Measurements from ENCODE around the gene HRH1.
"Not testable (repeated sequence)": the region's sequence is repeated elsewhere in the genome, so short reads cannot be mapped to it uniquely, and the experiment has no call there.

The HRH1 gene

GRCh38 chr3:11155341-11156025 is 1.2 kb downstream of the HRH1 start:
- Mint-ChIP-seq H3K27me3 (peaks cover 84% of the 10 kb centered on the region), H3K4me1 (ENCODE audit: low read depth) (peaks cover 14% of the 10 kb centered on the region), H3K27ac (no peak overlapping the region), H3K9me3 (no peaks in the 10 kb centered on the region), H3K36me3 (ENCODE audit: low read depth) (no peaks in the 10 kb centered on the region), H3K4me3 (peak overlapping the region; percentile 55)
- peak; percentile 49 for DNase-seq

GRCh38 chr3:11156026-11156410 is 1.7 kb downstream of the HRH1 start:
- H3K27me3 Mint-ChIP-seq: peaks cover 82% of the 10 kb centered on the region
- no peak overlapping the region for H3K4me3 Mint-ChIP-seq
- no peak overlapping the region for H3K27ac Mint-ChIP-seq
- H3K4me1 Mint-ChIP-seq (ENCODE audit: low read depth): peaks cover 14% of the 10 kb centered on the region
- no peak for DNase-seq
- no peaks in the 10 kb centered on the region for H3K9me3 Mint-ChIP-seq
- no peaks in the 10 kb centered on the region for H3K36me3 Mint-ChIP-seq (ENCODE audit: low read depth)

- Mint-ChIP-seq H3K27ac (no peak overlapping the region), H3K27me3 (peaks cover 79% of the 10 kb centered on the region), H3K9me3 (no peaks in the 10 kb centered on the region), H3K36me3 (ENCODE audit: low read depth) (no peaks in the 10 kb centered on the region), H3K4me3 (no peak overlapping the region), H3K4me1 (ENCODE audit: low read depth) (peaks cover 14% of the 10 kb centered on the region)
- no peak for DNase-seq
Measured at GRCh38 chr3:11157421-11157820, 3.1 kb downstream of the HRH1 start.

GRCh38 chr3:11159421-11159904 is 5.2 kb downstream of the HRH1 start:
- no peak for DNase-seq
- H3K4me1 Mint-ChIP-seq (ENCODE audit: low read depth): peaks cover 10% of the 10 kb centered on the region
- H3K4me3 Mint-ChIP-seq: no peak overlapping the region
- H3K9me3 Mint-ChIP-seq: no peaks in the 10 kb centered on the region
- H3K36me3 Mint-ChIP-seq (ENCODE audit: low read depth): no peaks in the 10 kb centered on the region
- H3K27me3 Mint-ChIP-seq: peaks cover 76% of the 10 kb centered on the region
- H3K27ac Mint-ChIP-seq: no peak overlapping the region

GRCh38 chr3:11161666-11162065 is 7.4 kb downstream of the HRH1 start:
- Mint-ChIP-seq H3K27ac (no peak overlapping the region), H3K27me3 (peaks cover 57% of the 10 kb centered on the region), H3K9me3 (no peaks in the 10 kb centered on the region), H3K36me3 (ENCODE audit: low read depth) (no peaks in the 10 kb centered on the region), H3K4me1 (ENCODE audit: low read depth) (no peaks in the 10 kb centered on the region), H3K4me3 (no peak overlapping the region)
- no peak for DNase-seq

GRCh38 chr3:11162401-11163345 is 8.4 kb downstream of the HRH1 start:
- H3K4me1 Mint-ChIP-seq (ENCODE audit: low read depth): no peaks in the 10 kb centered on the region
- no peak overlapping the region for H3K4me3 Mint-ChIP-seq
- no peaks in the 10 kb centered on the region for H3K36me3 Mint-ChIP-seq (ENCODE audit: low read depth)
- no peaks in the 10 kb centered on the region for H3K9me3 Mint-ChIP-seq
- no peak overlapping the region for H3K27ac Mint-ChIP-seq
- peaks cover 47% of the 10 kb centered on the region for H3K27me3 Mint-ChIP-seq
- no peak for DNase-seq

GRCh38 chr3:11164607-11165006 is 10.3 kb downstream of the HRH1 start:
- H3K27me3 Mint-ChIP-seq: peaks cover 34% of the 10 kb centered on the region
- no peaks in the 10 kb centered on the region for H3K4me1 Mint-ChIP-seq (ENCODE audit: low read depth)
- no peaks in the 10 kb centered on the region for H3K9me3 Mint-ChIP-seq
- H3K4me3 Mint-ChIP-seq: no peak overlapping the region
- DNase-seq: no peak
- H3K36me3 Mint-ChIP-seq (ENCODE audit: low read depth): no peaks in the 10 kb centered on the region
- no peak overlapping the region for H3K27ac Mint-ChIP-seq

GRCh38 chr3:11165476-11165875 is 11.2 kb downstream of the HRH1 start:
- DNase-seq: no peak
- H3K36me3 Mint-ChIP-seq (ENCODE audit: low read depth): no peaks in the 10 kb centered on the region
- no peak overlapping the region for H3K4me3 Mint-ChIP-seq
- no peaks in the 10 kb centered on the region for H3K4me1 Mint-ChIP-seq (ENCODE audit: low read depth)
- H3K27me3 Mint-ChIP-seq: peaks cover 33% of the 10 kb centered on the region
- no peak overlapping the region for H3K27ac Mint-ChIP-seq
- no peaks in the 10 kb centered on the region for H3K9me3 Mint-ChIP-seq

GRCh38 chr3:11166807-11167400 is 12.6 kb downstream of the HRH1 start:
- not testable (repeated sequence) for H3K9me3 Mint-ChIP-seq; H3K36me3 Mint-ChIP-seq (ENCODE audit: low read depth); H3K4me3 Mint-ChIP-seq; H3K27ac Mint-ChIP-seq; H3K4me1 Mint-ChIP-seq (ENCODE audit: low read depth); DNase-seq
- peaks cover 26% of the 10 kb centered on the region for H3K27me3 Mint-ChIP-seq

- no peaks in the 10 kb centered on the region for H3K36me3 Mint-ChIP-seq (ENCODE audit: low read depth)
- no peak overlapping the region for H3K4me3 Mint-ChIP-seq
- H3K27me3 Mint-ChIP-seq: peaks cover 21% of the 10 kb centered on the region
- H3K9me3 Mint-ChIP-seq: no peaks in the 10 kb centered on the region
- no peak for DNase-seq
- H3K27ac Mint-ChIP-seq: no peak overlapping the region
- H3K4me1 Mint-ChIP-seq (ENCODE audit: low read depth): no peaks in the 10 kb centered on the region
Measured at GRCh38 chr3:11167590-11167989, 13.3 kb downstream of the HRH1 start.

GRCh38 chr3:11168406-11168805 is 14.1 kb downstream of the HRH1 start:
- Mint-ChIP-seq H3K27me3 (peaks cover 15% of the 10 kb centered on the region), H3K4me3 (no peak overlapping the region), H3K36me3 (ENCODE audit: low read depth) (no peaks in the 10 kb centered on the region), H3K4me1 (ENCODE audit: low read depth) (no peaks in the 10 kb centered on the region), H3K27ac (no peak overlapping the region), H3K9me3 (no peaks in the 10 kb centered on the region)
- DNase-seq: no peak

GRCh38 chr3:11168881-11169805 is 14.8 kb downstream of the HRH1 start:
- no peak overlapping the region for H3K4me3 Mint-ChIP-seq
- no peak overlapping the region for H3K27ac Mint-ChIP-seq
- no peak for DNase-seq
- H3K4me1 Mint-ChIP-seq (ENCODE audit: low read depth): no peaks in the 10 kb centered on the region
- no peaks in the 10 kb centered on the region for H3K9me3 Mint-ChIP-seq
- H3K27me3 Mint-ChIP-seq: peaks cover 9% of the 10 kb centered on the region
- H3K36me3 Mint-ChIP-seq (ENCODE audit: low read depth): no peaks in the 10 kb centered on the region

- peaks cover 7% of the 10 kb centered on the region for H3K27me3 Mint-ChIP-seq
- H3K36me3 Mint-ChIP-seq (ENCODE audit: low read depth): no peaks in the 10 kb centered on the region
- H3K4me3 Mint-ChIP-seq: no peak overlapping the region
- H3K27ac Mint-ChIP-seq: no peak overlapping the region
- no peak for DNase-seq
- H3K4me1 Mint-ChIP-seq (ENCODE audit: low read depth): no peaks in the 10 kb centered on the region
- no peaks in the 10 kb centered on the region for H3K9me3 Mint-ChIP-seq
Measured at GRCh38 chr3:11170052-11170770, 15.9 kb downstream of the HRH1 start.

All from activated T-cell treated with anti-CD3 and anti-CD28 coated beads, Interleukin-2, amount 50 U/mL, for 24 hours (primary cell).